NOMO-1 (cell line): Measurements from ENCODE around the gene NELL1.

ENCODE experiments used
- DNase-seq, 2 experiments: peaks; one replicate each; lab custom pipeline; 2025; ENCODE audit not compliant: unreplicated experiment in 2 of 2; lab: John Stamatoyannopoulos, UW

NELL1 gene

DNA sequence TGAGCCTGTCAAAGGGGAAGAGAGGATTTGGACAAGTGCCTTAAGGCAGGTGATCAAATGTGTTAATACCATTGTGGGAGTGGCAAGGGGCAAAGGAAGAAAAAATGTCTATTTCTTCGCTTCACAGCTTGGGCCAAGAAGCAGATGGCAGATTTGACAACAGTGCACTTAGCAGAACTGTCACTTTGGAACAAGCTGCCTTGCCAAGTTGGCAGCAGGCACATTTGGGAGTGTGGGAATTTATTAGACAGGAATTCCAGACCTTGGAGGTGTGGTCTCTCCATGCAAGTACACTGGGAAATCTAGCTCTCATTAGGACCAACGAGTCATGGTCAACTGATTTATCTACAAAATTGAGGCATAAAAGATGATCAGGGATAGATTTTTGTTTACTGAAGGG lies 265.1 kb downstream of the NELL1 start:
- DNase-seq = no peak

GRCh38 chr11:20937826-20938225 lies 268.4 kb downstream of the NELL1 start:
- no peak for DNase-seq

- no peak for DNase-seq
Measured at GRCh38 chr11:20949585-20949984, 280.2 kb downstream of the NELL1 start.

- DNase-seq = no peak
Measured at GRCh38 chr11:20962581-20962980, 293.2 kb downstream of the NELL1 start.

GRCh38 chr11:20963596-20963995 lies 294.2 kb downstream of the NELL1 start:
- DNase-seq = no peak

DNA sequence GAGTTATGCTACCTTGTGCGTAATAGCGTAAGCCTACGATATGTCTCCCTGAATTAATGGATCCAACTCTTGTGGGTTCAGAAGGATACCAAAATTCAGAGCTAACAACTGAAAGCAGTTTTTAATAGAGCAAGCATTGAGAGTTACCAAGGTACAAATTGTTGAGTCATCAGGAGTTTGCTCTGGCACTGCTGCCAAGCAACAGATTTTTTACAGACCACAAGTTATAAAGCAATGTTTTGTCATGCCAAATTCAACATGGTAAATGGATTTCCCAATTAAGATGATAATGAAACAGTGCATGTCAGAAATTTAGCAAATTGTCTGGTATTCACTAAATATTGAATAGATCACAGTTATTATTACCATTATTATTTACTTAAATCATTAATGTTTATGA lies 295.6 kb downstream of the NELL1 start:
- DNase-seq = no peak

DNA sequence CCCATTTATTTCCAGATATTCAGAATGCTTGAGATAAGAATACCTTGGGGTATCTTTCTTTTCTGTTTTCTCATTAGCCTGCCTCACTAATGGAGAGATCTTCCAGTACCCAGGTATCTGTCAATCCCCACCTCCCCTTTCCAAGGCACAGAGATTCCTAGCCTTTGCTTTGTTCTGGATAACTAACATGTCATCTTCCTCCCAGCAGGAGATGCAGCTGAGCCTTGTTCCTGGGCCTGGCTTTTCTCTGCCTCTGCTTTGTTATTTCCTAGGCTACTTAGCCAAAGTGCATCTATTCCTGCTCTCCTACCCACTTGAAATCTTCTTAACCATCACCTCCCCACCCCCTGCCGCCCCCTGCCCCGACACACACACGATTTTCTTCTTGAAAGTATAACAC lies 297.1 kb downstream of the NELL1 start:
- DNase-seq = no peak

DNA sequence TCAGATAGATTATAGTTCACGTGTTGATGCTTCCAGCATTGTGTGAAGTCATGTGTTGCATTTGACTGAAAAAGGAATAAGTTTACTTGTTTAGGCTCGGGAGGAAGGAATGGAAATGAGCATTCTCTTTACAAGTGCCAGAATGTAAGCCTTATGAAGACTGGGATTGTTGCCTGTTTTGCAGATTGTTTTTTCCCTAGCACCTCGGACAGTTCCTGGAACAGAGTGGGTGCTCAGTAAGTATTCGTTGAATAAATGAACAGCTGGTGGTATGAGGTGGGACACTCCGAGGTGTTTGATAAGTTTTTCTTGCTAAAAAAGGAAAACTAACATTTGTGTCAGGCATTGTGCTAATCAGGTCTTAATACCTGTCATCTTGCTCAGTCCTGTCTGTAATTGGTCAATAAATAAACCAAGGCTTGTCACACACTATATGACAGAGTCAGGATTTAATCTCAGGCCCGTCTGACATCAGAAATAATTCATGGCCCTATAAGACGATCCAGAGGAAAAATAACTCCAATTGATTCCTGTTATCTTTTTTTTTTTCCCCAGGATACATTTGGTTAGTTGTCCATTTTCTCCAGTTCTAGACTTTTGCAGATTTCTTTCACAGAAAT lies 304.7 kb downstream of the NELL1 start:
- no peak for DNase-seq

GRCh38 chr11:20980736-20981135 lies 311.4 kb downstream of the NELL1 start:
- no peak for DNase-seq

- DNase-seq = no peak
Measured at GRCh38 chr11:20990447-20990846, 321.1 kb downstream of the NELL1 start.

GRCh38 chr11:20991471-20991870 lies 322.1 kb downstream of the NELL1 start:
- DNase-seq = no peak

DNA sequence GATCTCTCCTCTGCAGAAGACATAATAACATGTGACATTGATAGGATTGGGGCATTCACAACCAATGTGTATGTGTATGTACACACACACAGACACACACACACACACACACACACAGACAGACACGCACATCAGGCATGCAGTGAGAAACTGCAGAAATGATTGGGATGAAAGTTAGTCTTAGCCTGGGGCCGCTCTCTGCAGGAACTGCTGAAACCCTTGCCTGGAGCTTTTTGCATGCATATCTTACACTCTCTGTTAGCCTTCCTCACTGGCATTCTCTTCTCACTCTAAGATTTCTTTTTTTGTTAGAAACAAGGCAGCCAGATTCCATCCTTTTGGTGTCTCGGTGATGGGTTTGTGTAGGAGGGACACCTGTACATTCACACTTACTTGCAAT lies 337.9 kb downstream of the NELL1 start:
- DNase-seq = no peak

- DNase-seq = no peak
Measured at GRCh38 chr11:21018248-21018647, 348.9 kb downstream of the NELL1 start.

DNA sequence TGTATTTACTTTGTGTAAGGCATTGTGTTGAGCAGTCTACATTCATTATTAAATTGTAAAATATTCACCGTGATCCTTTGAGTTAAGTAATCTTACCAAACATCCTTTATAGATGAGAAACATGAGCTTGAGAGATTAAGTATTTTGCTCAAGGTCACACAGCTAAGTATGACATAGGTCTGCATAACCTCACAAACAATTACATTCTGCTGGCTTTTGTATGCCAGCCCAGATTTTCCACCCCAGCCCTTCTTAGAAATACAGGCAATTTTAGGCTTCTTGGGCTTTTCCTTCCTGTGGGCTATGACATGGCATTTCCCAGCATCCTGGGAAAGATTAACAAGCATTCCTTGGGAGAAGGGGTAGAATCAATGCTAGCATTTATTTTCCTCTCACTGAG lies 357.3 kb downstream of the NELL1 start:
- no peak for DNase-seq

GRCh38 chr11:21037850-21038249 lies 368.5 kb downstream of the NELL1 start:
- DNase-seq = no peak

GRCh38 chr11:21038801-21039200 lies 369.4 kb downstream of the NELL1 start:
- DNase-seq = no peak

DNA sequence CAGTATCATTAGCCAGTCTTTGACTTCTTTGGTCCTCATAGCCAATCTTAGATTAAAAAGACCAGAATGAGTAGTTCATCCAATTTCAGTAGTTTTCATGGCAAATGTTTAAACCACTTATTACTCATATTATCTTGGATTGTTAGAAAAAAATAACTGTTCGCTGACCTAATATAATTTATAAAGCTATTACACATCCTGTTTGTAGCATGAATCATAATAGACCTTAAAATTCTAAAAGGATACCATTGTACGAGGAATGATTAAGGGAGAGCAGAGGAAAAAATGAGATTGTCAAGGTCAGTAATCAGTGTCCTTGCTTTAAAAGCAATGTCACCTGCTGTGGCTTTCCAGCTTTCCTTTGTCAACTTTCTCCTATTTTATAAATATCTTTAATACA lies 371.2 kb downstream of the NELL1 start:
- DNase-seq = no peak

DNA sequence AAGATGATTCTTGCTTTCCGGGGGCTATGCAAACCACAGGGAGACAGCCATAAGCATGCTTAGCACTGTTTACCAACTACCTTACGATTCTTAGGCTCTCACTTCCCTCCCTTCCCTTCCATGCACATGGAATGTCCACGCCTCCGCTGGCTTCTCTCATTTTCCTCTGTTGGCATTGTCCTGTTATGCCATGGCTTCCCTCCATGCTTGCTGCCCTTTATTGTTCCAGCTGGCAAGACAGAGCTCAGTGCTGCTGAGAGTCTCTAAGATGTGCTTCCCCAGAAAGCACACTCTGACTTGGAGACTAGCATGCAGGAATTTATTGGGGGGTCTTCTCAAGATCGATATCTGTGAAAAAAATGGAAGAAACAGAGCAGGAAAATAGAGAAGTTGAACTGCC lies 379.2 kb downstream of the NELL1 start:
- DNase-seq = no peak

DNA sequence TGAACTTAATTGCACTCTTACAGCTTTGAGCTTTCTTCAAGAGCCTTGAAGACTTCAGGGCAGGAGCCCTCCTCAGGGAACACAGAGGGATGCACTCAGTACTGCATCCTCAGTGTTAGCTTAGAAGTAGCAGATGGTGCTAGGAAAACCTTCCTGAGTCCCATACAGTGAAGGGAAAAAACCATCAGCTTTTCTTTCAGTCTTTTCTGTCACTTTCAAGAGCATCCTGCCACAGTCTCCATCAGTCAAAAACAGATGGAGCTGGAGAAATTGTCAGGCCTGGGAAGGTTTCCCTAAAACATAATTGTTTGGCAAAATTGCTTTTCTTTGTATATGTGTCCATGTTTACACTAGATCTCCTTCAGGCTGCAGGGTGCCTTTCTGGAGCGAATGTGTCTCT lies 384.1 kb downstream of the NELL1 start:
- DNase-seq = no peak

DNA sequence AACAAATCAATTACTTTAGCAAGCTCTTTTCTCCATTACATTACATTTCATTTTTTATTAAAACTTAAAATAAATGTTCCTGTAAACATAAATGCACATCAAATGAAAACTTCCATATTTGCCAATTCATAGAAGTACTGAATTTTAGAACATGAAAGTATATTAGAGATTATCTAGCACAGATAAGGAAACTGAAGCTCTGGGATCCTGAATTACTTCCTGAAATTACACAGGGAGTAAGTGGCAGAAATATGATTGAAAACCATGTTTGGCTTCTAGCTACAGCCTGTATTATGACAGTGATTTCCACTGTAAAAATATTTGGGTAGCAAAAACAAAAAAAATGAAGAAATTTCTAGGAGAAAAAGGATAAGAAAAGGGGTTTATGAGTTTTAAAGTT lies 387.3 kb downstream of the NELL1 start:
- DNase-seq = no peak

GRCh38 chr11:21059879-21060278 lies 390.5 kb downstream of the NELL1 start:
- no peak for DNase-seq

GRCh38 chr11:21066030-21066429 lies 396.6 kb downstream of the NELL1 start:
- DNase-seq = no peak

DNA sequence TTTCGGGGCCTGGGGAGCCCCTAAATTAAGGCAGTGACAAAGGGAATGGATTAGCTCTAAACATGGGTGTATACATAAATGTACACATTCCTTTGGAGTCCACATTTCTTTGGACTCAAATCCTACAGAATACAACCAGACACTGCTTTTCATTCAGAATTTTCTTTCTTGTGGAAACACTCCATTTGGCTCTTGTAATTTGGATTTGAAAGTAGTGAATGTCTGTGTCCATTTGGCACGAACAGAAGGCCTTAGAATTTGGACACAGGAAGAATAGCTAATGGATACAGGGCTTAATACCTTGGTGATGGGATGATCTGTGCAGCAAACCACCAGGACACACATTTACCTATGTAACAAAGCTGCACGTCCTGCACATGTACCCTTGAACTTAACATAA lies 399.5 kb downstream of the NELL1 start:
- DNase-seq = no peak
